Measurements from ENCODE around the gene SCGB1C1.
"Not testable (repeated sequence)": the region's sequence is repeated elsewhere in the genome, so short reads cannot be mapped to it uniquely, and the experiment has no call there.

SCGB1C1 gene

GRCh38 chr11:192674-193128 is at the start of gene SCGB1C1:
SCGB1C1 (plus strand) TSS chr11:193078; CDS start chr11:193100, 22 bp downstream.
- not testable (repeated sequence) for DNase-seq

- not testable (repeated sequence) for DNase-seq
These were observed 12.6 kb upstream of the SCGB1C1 start for GRCh38 chr11:180242-180641.

GRCh38 chr11:189200-189783 is 3.6 kb upstream of the SCGB1C1 start:
- DNase-seq = peak; percentile 5

GRCh38 chr11:189843-190311 is 3.0 kb upstream of the SCGB1C1 start:
- peak; percentile 18 for DNase-seq

- DNase-seq = not testable (repeated sequence)
These were observed 2.3 kb upstream of the SCGB1C1 start for GRCh38 chr11:190546-190945.

GRCh38 chr11:191490-192478 is 1.1 kb upstream of the SCGB1C1 start:
- DNase-seq = peak; percentile 18

- peak; percentile 5 for DNase-seq
These were observed 603 bp downstream of the SCGB1C1 start for GRCh38 chr11:193481-193880.

GRCh38 chr11:196786-197731 is 4.2 kb downstream of the SCGB1C1 start:
- DNase-seq = peak; percentile 6

- DNase-seq = no peak
These were observed 4.9 kb downstream of the SCGB1C1 start for GRCh38 chr11:197741-198235.

GRCh38 chr11:198236-198806 is 5.4 kb downstream of the SCGB1C1 start:
- DNase-seq = peak; percentile 6

GRCh38 chr11:199004-199581 is 6.2 kb downstream of the SCGB1C1 start:
- peak; percentile 7 for DNase-seq

GRCh38 chr11:199782-200181 is 6.9 kb downstream of the SCGB1C1 start:
- peak; percentile 5 for DNase-seq

- peak; percentile 6 for DNase-seq
These were observed 7.5 kb downstream of the SCGB1C1 start for GRCh38 chr11:200224-201003.

GRCh38 chr11:201966-202365 is 9.1 kb downstream of the SCGB1C1 start:
- peak; percentile 7 for DNase-seq

GRCh38 chr11:202490-202889 is 9.6 kb downstream of the SCGB1C1 start:
- peak; percentile 7 for DNase-seq

- DNase-seq = no peak
These were observed 10.4 kb downstream of the SCGB1C1 start for GRCh38 chr11:203056-203944.

GRCh38 chr11:203945-204586 is 11.2 kb downstream of the SCGB1C1 start:
- DNase-seq = no peak

- no peak for DNase-seq
These were observed 11.8 kb downstream of the SCGB1C1 start for GRCh38 chr11:204587-205109.

All from activated CD4-positive, alpha-beta T cell treated with anti-CD3 and anti-CD28 coated beads for 1 hour (primary cell).